ENCODE data around the gene FAM209B. TPM values are rescaled to one million over a fixed set of nuclear protein-coding genes. Genes with fewer than 3 reads are reported as not detected.

The FAM209B gene
- total and polyA plus RNA-seq, 11 donors = 0.42 to 0.76 (median 0.52) TPM; not detected in 7

DNA sequence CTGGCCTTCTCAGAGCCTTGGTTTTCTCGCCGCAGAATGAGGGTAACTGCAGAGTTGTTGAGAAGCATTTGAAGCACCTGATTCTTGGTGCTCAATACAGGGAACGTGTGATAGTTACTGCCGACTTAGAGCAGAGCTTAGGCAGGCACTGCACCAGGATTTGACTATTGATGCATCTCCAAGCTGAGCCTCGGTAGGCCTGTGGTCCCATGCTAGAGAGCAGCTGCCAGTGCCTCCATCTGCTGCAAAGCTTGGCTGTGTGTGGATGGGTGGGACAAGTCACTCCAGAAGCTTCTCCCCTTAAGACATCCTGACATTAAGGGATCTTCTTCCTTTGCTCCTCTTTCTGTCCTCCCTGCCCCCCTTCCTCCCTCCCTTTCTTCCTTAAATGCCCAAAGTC is 40.9 kb downstream of the FAM209B start:
- Histone ChIP-seq H3K27me3 (no peaks in the 10 kb centered on the region), H3K4me3 (no peak overlapping the region), H3K27ac (no peak overlapping the region), H3K9me3 (no peaks in the 10 kb centered on the region), H3K4me1 (no peaks in the 10 kb centered on the region), H3K36me3 (no peaks in the 10 kb centered on the region)
- intact Hi-C loops (cut with DNase I) = loop anchor here in 2 of 10 donors (2.0 to 10.0 kb wide), 2 partner anchors 23 to 179 kb away; partner anchors contain the start of genes AURKA (in 1 of the 2) and CSTF1 (in 1 of the 2)
- WGBS, 4 donors = 83 to 95% (median 85%) methylated on average over 5 of the region's 5 CpGs
- no peak for ATAC-seq
- DNase-seq = no peak
- TF ChIP-seq, protein P1, sequence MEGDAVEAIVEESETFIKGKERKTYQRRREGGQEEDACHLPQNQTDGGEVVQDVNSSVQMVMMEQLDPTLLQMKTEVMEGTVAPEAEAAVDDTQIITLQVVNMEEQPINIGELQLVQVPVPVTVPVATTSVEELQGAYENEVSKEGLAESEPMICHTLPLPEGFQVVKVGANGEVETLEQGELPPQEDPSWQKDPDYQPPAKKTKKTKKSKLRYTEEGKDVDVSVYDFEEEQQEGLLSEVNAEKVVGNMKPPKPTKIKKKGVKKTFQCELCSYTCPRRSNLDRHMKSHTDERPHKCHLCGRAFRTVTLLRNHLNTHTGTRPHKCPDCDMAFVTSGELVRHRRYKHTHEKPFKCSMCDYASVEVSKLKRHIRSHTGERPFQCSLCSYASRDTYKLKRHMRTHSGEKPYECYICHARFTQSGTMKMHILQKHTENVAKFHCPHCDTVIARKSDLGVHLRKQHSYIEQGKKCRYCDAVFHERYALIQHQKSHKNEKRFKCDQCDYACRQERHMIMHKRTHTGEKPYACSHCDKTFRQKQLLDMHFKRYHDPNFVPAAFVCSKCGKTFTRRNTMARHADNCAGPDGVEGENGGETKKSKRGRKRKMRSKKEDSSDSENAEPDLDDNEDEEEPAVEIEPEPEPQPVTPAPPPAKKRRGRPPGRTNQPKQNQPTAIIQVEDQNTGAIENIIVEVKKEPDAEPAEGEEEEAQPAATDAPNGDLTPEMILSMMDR (IDR thresholded peaks at IDR 0.05) = no peak
- TF ChIP-seq POLR2A (IDR thresholded peaks at IDR 0.05) = no peak

DNA sequence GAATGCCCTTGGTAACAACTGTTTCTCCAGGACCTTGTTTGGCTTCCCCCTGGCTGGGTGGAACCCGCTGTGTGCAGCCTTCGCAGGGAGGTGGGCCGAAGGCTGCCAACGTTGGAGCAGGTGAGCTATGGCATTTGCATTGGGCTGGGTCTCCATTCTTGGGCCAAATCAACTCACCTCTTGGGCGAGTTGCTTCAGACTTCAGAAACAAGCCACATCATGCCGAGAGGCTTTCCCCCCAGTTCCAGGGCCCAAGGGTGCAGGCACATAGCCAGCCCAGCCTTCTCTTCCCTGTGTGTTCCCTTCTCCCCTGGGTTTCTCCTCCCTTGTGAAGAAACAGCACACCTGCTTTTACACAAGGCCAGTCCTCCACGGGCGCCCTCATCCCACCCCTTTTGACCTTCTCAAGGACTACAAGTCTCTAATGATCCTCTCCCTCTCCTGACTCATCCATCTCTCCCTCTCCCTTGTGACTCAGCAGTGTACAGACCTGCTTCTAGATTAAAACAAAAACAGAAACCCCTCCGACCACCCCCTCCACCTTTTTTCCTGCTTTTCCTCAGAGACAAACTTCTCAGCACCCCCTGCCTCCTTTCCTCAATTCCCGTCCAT is 41.6 kb downstream of the FAM209B start:
- H3K4me1 ChIP-seq = no peaks in the 10 kb centered on the region
- H3K27me3 ChIP-seq = no peaks in the 10 kb centered on the region
- no peak for TF ChIP-seq POLR2A (IDR thresholded peaks at IDR 0.05)
- TF ChIP-seq, protein P1 (IDR thresholded peaks at IDR 0.05) = no peak
- no peak overlapping the region for H3K27ac ChIP-seq
- 82 to 84% (median 83%) methylated on average over 10 of the region's 10 CpGs for WGBS, 4 donors
- no peak for ATAC-seq
- no peak overlapping the region for H3K4me3 ChIP-seq
- H3K9me3 ChIP-seq = no peaks in the 10 kb centered on the region
- intact Hi-C loops (cut with DNase I) = loop anchor here in 2 of 10 donors (2.0 to 10.0 kb wide), 2 partner anchors 24 to 180 kb away; partner anchors contain the start of genes AURKA (in 1 of the 2) and CSTF1 (in 1 of the 2)
- DNase-seq = no peak
- H3K36me3 ChIP-seq = no peaks in the 10 kb centered on the region

DNA sequence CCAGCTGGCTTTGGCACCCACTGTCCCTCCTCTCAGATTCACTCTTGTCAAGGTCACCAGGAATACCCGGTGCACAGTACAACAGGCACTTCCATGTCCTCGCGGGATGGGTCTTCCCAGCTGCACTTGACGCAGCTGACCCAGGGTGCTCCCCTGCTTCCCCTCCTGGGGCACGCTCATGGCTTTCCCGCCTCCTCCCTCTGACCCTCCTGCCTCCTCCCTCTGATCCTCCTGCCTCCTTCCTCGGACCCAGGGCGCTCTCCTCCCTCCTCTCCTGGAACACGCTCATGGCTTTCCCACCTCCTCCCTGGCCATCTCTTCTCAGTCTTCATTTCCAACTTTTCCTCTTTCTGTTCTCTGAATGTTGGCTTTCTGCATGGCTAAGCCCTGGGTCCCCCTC is 42.1 kb downstream of the FAM209B start:
- H3K4me1 ChIP-seq = no peaks in the 10 kb centered on the region
- H3K36me3 ChIP-seq = no peaks in the 10 kb centered on the region
- H3K27me3 ChIP-seq = no peaks in the 10 kb centered on the region
- WGBS, 4 donors = 77 to 80% (median 79%) methylated on average over 9 of the region's 9 CpGs
- H3K4me3 ChIP-seq = no peak overlapping the region
- H3K9me3 ChIP-seq = no peaks in the 10 kb centered on the region
- no peak for TF ChIP-seq POLR2A (IDR thresholded peaks at IDR 0.05)
- H3K27ac ChIP-seq = no peak overlapping the region
- intact Hi-C loops (cut with DNase I) = loop anchor here in 2 of 10 donors (2.0 to 10.0 kb wide), 2 partner anchors 24 to 180 kb away; partner anchors contain the start of genes AURKA (in 1 of the 2) and CSTF1 (in 1 of the 2)
- ATAC-seq (no peak), DNase-seq (no peak)

DNA sequence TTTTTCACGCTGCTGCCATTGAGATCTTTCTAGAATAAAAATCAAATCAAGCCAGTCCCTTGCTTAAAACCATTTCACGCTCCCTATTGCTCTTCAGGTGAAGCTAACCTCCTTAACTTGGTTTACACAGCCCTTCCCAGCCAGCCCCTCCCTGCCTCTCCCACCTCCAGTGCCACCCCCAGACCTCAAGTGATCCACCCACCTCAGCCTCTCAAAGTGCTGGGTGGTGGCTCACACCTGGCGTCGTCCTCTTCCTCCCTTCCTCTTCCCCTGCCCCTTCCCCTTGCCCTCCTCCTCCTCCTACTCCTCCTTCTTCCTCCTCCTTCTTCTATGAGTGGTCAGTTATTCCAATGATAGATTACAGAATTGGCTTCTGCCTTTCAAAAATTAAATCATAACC is 42.9 kb downstream of the FAM209B start:
- intact Hi-C loops (cut with DNase I) = loop anchor here in 5 of 10 donors (2.0 to 10.0 kb wide), 2 partner anchors 25 to 181 kb away; partner anchors contain the start of genes AURKA (in 1 of the 5) and CSTF1 (in 1 of the 5)
- H3K9me3 ChIP-seq = no peaks in the 10 kb centered on the region

More for the DNA sequence above, 42.9 kb downstream of the FAM209B start:
- no peak for ATAC-seq
- no peak for TF ChIP-seq POLR2A (IDR thresholded peaks at IDR 0.05)
- TF ChIP-seq, protein P1 (IDR thresholded peaks at IDR 0.05) = no peak
- no peaks in the 10 kb centered on the region for H3K36me3 ChIP-seq
- no peak overlapping the region for H3K4me3 ChIP-seq
- H3K4me1 ChIP-seq = no peaks in the 10 kb centered on the region
- no peak for DNase-seq
- H3K27ac ChIP-seq = no peak overlapping the region
- peaks cover 0 to 2% (median 0%) of the 10 kb centered on the region in 9 donors for H3K27me3 ChIP-seq
- 68 to 75% (median 69%) methylated on average over 4 of the region's 4 CpGs for WGBS, 4 donors
